Adipocyte (in vitro differentiated cells): ENCODE results near the gene RNF213.
"Not testable (repeated sequence)": the region's sequence is repeated elsewhere in the genome, so short reads cannot be mapped to it uniquely, and the experiment has no call there.

Experiments used
- DNase-seq: peaks from one replicate; pipeline ENCODE4 v3.0.0-alpha.2; 2015; ENCODE audit warnings: low read depth
- H3K27me3 ChIP-seq: replicated peaks from 2 replicates; pipeline ENCODE4 v1.7.0; 2013; ENCODE audit warnings: mild to moderate bottlenecking, low read length, moderate library complexity; ENCODE audit not compliant: control insufficient read depth, insufficient read depth
- H3K36me3 ChIP-seq: 2 replicates; pipeline ENCODE4 v1.7.0; 2013; ENCODE audit warnings: low read length, mild to moderate bottlenecking, moderate library complexity; ENCODE audit not compliant: control insufficient read depth, insufficient read depth, severe bottlenecking
- H3K4me1 ChIP-seq: 2 replicates; pipeline ENCODE4 v1.7.0; 2013; ENCODE audit warnings: mild to moderate bottlenecking, low read length, moderate library complexity; ENCODE audit not compliant: control insufficient read depth, insufficient read depth
- H3K4me3 ChIP-seq: 2 replicates; pipeline ENCODE4 v1.7.0; 2013; ENCODE audit warnings: mild to moderate bottlenecking, low read length, moderate library complexity
- H3K9ac ChIP-seq: 2 replicates; pipeline ENCODE4 v1.7.0; 2013; ENCODE audit warnings: mild to moderate bottlenecking, low read length, moderate library complexity
- H3K9me3 ChIP-seq: 2 replicates; pipeline ENCODE4 v1.7.0; 2013; ENCODE audit warnings: mild to moderate bottlenecking, low read length, moderate library complexity; ENCODE audit not compliant: control insufficient read depth

RNF213 gene

GRCh38 chr17:80402102-80402501 lies 141.4 kb downstream of the RNF213 start:
- not testable (repeated sequence) for H3K9ac ChIP-seq, H3K4me3 ChIP-seq, H3K36me3 ChIP-seq, H3K4me1 ChIP-seq, H3K9me3 ChIP-seq, DNase-seq, H3K27me3 ChIP-seq

- no peaks in the 10 kb centered on the region for H3K27me3 ChIP-seq
These were observed 142.3 kb downstream of the RNF213 start for GRCh38 chr17:80402959-80403358.

DNA sequence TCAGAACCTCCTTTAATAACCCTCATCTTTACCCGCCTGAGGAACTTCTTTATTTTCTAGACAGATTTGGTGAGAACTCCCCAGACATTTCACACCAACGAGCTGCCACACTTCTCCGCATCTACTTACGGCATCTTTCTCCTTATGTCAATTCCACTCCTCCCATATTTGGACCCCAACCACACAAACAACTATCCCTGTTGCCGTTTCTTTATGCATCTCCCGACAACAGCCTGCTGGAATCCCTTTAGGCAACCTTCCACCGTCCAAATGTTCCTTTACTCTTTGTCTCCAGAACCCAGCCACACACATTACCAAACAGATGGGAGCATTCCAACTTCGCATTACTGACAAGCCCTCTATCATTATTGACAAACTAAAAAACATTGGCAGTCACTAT lies 145.5 kb downstream of the RNF213 start:
- Histone ChIP-seq H3K4me1 (peaks cover 6% of the 10 kb centered on the region), H3K36me3 (no peaks in the 10 kb centered on the region), H3K9me3 (no peaks in the 10 kb centered on the region), H3K9ac (no peak overlapping the region), H3K4me3 (no peak overlapping the region), H3K27me3 (no peaks in the 10 kb centered on the region)
- DNase-seq, result no peak

More at GRCh38 chr17:80402959-80403358, 142.3 kb downstream of the RNF213 start:
- Histone ChIP-seq H3K4me3 (no peak overlapping the region), H3K9ac (no peak overlapping the region), H3K9me3 (no peaks in the 10 kb centered on the region), H3K4me1 (peaks cover 7% of the 10 kb centered on the region), H3K36me3 (no peaks in the 10 kb centered on the region)
- no peak for DNase-seq

- not testable (repeated sequence) for H3K4me1 ChIP-seq, DNase-seq, H3K36me3 ChIP-seq, H3K27me3 ChIP-seq, H3K9ac ChIP-seq, H3K9me3 ChIP-seq, H3K4me3 ChIP-seq
These were observed 147.3 kb downstream of the RNF213 start for GRCh38 chr17:80407917-80408316.

DNA sequence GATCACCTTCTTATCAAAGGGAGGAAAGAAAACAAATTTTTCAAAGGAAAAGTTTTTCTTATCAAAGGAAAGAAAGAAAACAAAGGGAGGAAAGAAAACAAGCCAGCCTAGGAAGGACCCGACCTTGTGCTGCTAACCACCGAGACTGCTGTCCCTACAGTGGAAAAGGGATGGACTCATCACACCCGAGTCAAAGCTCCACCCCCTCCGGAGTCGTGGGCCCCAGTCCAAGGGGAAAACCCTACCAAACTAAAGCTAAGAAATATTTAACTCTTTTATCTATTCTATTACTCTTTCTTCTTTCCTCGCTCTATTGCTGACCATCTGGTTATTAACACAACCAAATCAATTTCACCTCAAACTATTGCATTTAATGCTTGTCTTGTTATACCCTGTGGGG lies 148.2 kb downstream of the RNF213 start:
- DNase-seq, result peak; percentile 20
- no peaks in the 10 kb centered on the region for H3K9me3 ChIP-seq

GRCh38 chr17:80409626-80410025 lies 149.0 kb downstream of the RNF213 start:
- H3K9me3 ChIP-seq, result no peaks in the 10 kb centered on the region
- H3K4me3 ChIP-seq, result no peak overlapping the region
- H3K27me3 ChIP-seq, result no peaks in the 10 kb centered on the region
- H3K4me1 ChIP-seq, result peaks cover 11% of the 10 kb centered on the region
- no peak overlapping the region for H3K9ac ChIP-seq
- no peak for DNase-seq
- H3K36me3 ChIP-seq, result no peaks in the 10 kb centered on the region

More for the DNA sequence above, 148.2 kb downstream of the RNF213 start:
- Histone ChIP-seq H3K27me3 (no peaks in the 10 kb centered on the region), H3K36me3 (no peaks in the 10 kb centered on the region), H3K9ac (no peak overlapping the region), H3K4me1 (peaks cover 4% of the 10 kb centered on the region), H3K4me3 (no peak overlapping the region)

- peaks cover 11% of the 10 kb centered on the region for H3K4me1 ChIP-seq
- not testable (repeated sequence) for H3K9me3 ChIP-seq, H3K36me3 ChIP-seq, H3K4me3 ChIP-seq, DNase-seq, H3K9ac ChIP-seq, H3K27me3 ChIP-seq
These were observed 149.9 kb downstream of the RNF213 start for GRCh38 chr17:80410441-80411087.

DNA sequence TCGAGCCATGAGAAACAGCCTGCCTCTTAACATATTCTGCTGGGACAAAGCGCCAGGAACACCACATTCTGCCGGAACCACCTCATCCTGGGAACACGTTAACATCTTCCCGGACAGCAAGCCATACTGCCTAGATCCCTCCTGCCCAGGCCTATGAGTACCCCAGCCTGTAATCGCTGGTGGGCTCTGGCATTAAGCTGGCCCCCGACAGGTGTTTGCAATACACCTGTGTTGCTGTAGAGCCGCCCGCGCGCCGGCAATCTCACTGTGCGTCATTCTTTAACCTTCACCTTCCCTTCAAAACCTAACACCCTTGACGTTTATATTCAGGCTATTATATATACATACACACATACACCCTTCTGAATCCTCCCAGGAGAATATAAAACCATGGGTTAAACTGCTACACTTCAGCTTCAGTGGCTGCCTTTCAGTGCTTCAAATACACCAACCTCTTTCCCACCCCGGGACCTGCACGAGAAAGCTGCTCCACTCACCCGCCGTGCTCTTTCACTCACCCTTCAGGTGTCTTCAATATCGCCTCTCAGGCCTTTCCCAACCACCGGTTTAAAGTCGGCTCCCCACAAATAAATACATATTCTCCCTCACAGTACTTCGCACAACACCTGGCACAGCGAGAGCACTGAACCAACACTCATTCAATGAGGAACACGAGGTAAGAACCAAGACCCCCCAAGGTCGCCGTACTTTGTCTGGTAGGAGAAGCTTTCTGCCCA lies 153.3 kb downstream of the RNF213 start:
- Histone ChIP-seq H3K27me3 (no peaks in the 10 kb centered on the region), H3K36me3 (no peaks in the 10 kb centered on the region), H3K9ac (peak overlapping the region; percentile 96), H3K9me3 (no peaks in the 10 kb centered on the region), H3K4me3 (peak overlapping the region; percentile 100), H3K4me1 (peaks cover 16% of the 10 kb centered on the region)
- peak; percentile 6 for DNase-seq

DNA sequence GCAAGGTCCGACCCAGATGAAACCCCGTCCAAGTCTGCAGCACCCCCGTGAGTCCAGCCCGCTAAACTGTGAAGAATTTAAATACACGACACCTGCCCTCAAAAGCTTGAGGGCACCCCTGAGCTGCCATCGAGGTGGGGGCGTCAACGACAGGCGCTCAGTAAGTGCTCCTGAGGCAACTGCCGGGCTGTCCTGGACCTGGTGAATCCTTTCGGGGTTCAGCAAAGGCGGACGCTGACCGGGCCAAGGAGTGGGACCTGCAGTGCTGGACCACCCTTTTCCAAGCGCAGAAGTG lies 153.8 kb downstream of the RNF213 start:
- peaks cover 2% of the 10 kb centered on the region for H3K36me3 ChIP-seq
- no peaks in the 10 kb centered on the region for H3K9me3 ChIP-seq
- peak overlapping the region; percentile 100 for H3K4me3 ChIP-seq

GRCh38 chr17:80414803-80415625 lies 154.4 kb downstream of the RNF213 start, which contains the start of gene ENDOV:
ENDOV (plus strand) TSS chr17:80415167; CDS start chr17:80415195, 28 bp downstream.
- Histone ChIP-seq H3K4me1 (peaks cover 16% of the 10 kb centered on the region), H3K36me3 (peaks cover 5% of the 10 kb centered on the region), H3K4me3 (peak within 1 kb of the TSS; percentile 100), H3K9me3 (no peaks in the 10 kb centered on the region), H3K9ac (peak within 1 kb of the TSS; percentile 96), H3K27me3 (no peaks in the 10 kb centered on the region)
- peak; percentile 99 for DNase-seq

More for the DNA sequence above, 153.8 kb downstream of the RNF213 start:
- DNase-seq, result no peak
- Histone ChIP-seq H3K27me3 (no peaks in the 10 kb centered on the region), H3K9ac (peak overlapping the region; percentile 96), H3K4me1 (peaks cover 16% of the 10 kb centered on the region)

DNA sequence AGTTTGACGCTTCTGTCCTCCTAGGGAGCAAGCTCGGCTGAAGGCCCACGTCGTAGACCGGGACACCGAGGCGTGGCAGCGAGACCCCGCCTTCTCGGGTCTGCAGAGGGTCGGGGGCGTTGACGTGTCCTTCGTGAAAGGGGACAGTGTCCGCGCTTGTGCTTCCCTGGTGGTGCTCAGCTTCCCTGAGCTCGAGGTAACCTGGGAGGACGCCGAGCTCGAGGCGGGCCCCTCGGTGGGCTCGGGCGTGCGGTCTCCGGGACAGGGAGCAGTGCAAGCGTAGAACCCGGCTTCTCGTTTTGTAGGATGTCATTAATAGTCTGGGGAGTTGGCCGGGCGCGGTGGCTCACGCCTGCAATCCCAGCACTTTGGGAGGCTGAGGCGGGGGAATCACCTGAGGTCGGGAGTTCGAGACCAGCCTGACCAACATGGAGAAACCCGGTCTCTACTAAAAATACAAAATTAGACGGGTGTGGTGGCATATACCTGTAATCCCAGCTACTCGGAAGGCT lies 155.0 kb downstream of the RNF213 start:
- Histone ChIP-seq H3K9ac (peak overlapping the region; percentile 96), H3K9me3 (no peaks in the 10 kb centered on the region)

More for the DNA sequence above, 155.0 kb downstream of the RNF213 start:
- no peak for DNase-seq
- H3K4me3 ChIP-seq, result peak overlapping the region; percentile 100
- no peaks in the 10 kb centered on the region for H3K27me3 ChIP-seq
- peaks cover 9% of the 10 kb centered on the region for H3K36me3 ChIP-seq
- H3K4me1 ChIP-seq, result peaks cover 16% of the 10 kb centered on the region
